ENCODE measurements around the gene EPGN.

GRCh38 chr4:74335341-74336021, 27.2 kb downstream of the EPGN start:
- TF ChIP-seq, protein P1, sequence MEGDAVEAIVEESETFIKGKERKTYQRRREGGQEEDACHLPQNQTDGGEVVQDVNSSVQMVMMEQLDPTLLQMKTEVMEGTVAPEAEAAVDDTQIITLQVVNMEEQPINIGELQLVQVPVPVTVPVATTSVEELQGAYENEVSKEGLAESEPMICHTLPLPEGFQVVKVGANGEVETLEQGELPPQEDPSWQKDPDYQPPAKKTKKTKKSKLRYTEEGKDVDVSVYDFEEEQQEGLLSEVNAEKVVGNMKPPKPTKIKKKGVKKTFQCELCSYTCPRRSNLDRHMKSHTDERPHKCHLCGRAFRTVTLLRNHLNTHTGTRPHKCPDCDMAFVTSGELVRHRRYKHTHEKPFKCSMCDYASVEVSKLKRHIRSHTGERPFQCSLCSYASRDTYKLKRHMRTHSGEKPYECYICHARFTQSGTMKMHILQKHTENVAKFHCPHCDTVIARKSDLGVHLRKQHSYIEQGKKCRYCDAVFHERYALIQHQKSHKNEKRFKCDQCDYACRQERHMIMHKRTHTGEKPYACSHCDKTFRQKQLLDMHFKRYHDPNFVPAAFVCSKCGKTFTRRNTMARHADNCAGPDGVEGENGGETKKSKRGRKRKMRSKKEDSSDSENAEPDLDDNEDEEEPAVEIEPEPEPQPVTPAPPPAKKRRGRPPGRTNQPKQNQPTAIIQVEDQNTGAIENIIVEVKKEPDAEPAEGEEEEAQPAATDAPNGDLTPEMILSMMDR (IDR thresholded peaks at IDR 0.05; ENCODE audit: insufficient read depth, low read length, poor library complexity, severe bottlenecking): no peak
- TF ChIP-seq EZH2phosphoT487 (conservative IDR thresholded peaks at IDR 0.05; ENCODE audit: low read length): no peak
